Thoracic aorta (tissue), 2 donors: ENCODE results near the gene ZNF107. TPM values are rescaled to one million over a fixed set of nuclear protein-coding genes. Genes with fewer than 3 reads are reported as not detected.
A peak's percentile ranks its signal among the peaks of the same experiment; 100 is the strongest.

Source experiments
- ATAC-seq: fragments of 150-250 bp; one replicate; pipeline ENCODE4 v1.8.0; 2017; ENCODE audit warnings: low read depth; ENCODE audit not compliant: insufficient number of reproducible peaks, low FRiP score
- DNase-seq: peaks from one replicate; pipeline ENCODE4 v3.0.0-alpha.2; 2020; ENCODE audit warnings: low spot score
- H3K27ac ChIP-seq, 2 donors: fragments of 200-600 bp; sonication (generic); 1 replicate in 1 of 2; 2 replicates in 1 of 2; pipeline ENCODE4 v1.5.1; 2016; ENCODE audit warnings: mild to moderate bottlenecking in 2 of 2, moderate library complexity in 2 of 2
- H3K27me3 ChIP-seq: fragments of 200-600 bp; sonication (generic); replicated peaks from 2 replicates; pipeline ENCODE4 v1.6.0; 2016; ENCODE audit warnings: mild to moderate bottlenecking; ENCODE audit not compliant: insufficient read depth
- H3K36me3 ChIP-seq: fragments of 200-600 bp; sonication (generic); one replicate; pipeline ENCODE4 v1.5.1; 2016
- H3K4me1 ChIP-seq, 2 donors: fragments of 200-600 bp; sonication (generic); 1 replicate in 1 of 2; 2 replicates in 1 of 2; pipeline versions ENCODE4 v1.5.1 to v1.6.0; 2016; ENCODE audit warnings: low read depth in 2 of 2, mild to moderate bottlenecking in 1 of 2; ENCODE audit not compliant: control insufficient read depth in 1 of 2
- H3K4me3 ChIP-seq: fragments of 200-600 bp; sonication (generic); 2 replicates; pipeline ENCODE4 v1.5.1; 2016; ENCODE audit warnings: mild to moderate bottlenecking
- H3K9me3 ChIP-seq: fragments of 200-600 bp; sonication (generic); 2 replicates; pipeline ENCODE4 v1.5.1; 2016
- total RNA-seq, 2 donors: library from RNA; depleted of rRNA; stranded (reverse); fragments of >200 nt; gene quantifications; one replicate each; pipeline versions ENCODE4 v1.1.0 to v1.2.3, GENCODE V29; 2016
- TF ChIP-seq, protein P1 (sequence below): fragments of 200-600 bp; sonication (generic); IDR thresholded peaks from one replicate; pipeline ENCODE4 v1.5.1; 2019; ENCODE audit warnings: antibody characterized with exemption

The ZNF107 gene
- total RNA-seq, 2 donors from 2014 or later: 5.6 to 6.9 TPM

GRCh38 chr7:64753032-64753431, 87.1 kb downstream of the ZNF107 start:
- H3K27ac ChIP-seq: peak overlapping the region in 1 of 2 donors; percentile 52
- H3K4me3 ChIP-seq: no peak overlapping the region
- H3K4me1 ChIP-seq: peaks cover 4 to 21% of the 10 kb centered on the region in 2 donors
- ATAC-seq: no peak
- no peaks in the 10 kb centered on the region for H3K27me3 ChIP-seq
- H3K9me3 ChIP-seq: no peaks in the 10 kb centered on the region
- DNase-seq: no peak
- no peaks in the 10 kb centered on the region for H3K36me3 ChIP-seq
- TF ChIP-seq, protein P1, sequence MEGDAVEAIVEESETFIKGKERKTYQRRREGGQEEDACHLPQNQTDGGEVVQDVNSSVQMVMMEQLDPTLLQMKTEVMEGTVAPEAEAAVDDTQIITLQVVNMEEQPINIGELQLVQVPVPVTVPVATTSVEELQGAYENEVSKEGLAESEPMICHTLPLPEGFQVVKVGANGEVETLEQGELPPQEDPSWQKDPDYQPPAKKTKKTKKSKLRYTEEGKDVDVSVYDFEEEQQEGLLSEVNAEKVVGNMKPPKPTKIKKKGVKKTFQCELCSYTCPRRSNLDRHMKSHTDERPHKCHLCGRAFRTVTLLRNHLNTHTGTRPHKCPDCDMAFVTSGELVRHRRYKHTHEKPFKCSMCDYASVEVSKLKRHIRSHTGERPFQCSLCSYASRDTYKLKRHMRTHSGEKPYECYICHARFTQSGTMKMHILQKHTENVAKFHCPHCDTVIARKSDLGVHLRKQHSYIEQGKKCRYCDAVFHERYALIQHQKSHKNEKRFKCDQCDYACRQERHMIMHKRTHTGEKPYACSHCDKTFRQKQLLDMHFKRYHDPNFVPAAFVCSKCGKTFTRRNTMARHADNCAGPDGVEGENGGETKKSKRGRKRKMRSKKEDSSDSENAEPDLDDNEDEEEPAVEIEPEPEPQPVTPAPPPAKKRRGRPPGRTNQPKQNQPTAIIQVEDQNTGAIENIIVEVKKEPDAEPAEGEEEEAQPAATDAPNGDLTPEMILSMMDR: no peak

DNA sequence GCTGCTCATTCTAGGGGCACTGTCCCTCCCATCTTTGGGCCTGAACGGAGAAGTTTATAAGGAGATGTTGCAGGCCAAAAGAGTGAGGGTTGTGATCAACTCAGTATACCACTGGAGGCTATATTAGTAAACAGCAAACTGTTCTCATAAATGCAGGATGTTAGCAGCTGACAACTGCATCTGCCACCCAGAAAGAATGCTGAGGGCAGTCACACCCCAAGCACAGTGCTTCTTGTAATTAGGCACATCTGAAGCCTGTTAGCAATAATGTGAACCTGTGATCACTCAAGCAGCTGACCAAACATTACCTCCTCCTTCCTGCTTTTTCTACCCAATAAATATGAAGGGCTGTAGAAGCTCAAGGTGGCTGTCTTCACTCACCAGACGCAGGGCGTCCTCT, 89.9 kb downstream of the ZNF107 start:
- Histone ChIP-seq H3K27ac (no peak overlapping the region), H3K27me3 (no peaks in the 10 kb centered on the region), H3K9me3 (no peaks in the 10 kb centered on the region), H3K4me3 (no peak overlapping the region), H3K4me1 (peaks cover 4 to 21% of the 10 kb centered on the region in 2 donors), H3K36me3 (no peaks in the 10 kb centered on the region)
- no peak for ATAC-seq
- no peak for DNase-seq
- TF ChIP-seq, protein P1: no peak

GRCh38 chr7:64758151-64758550, 92.2 kb downstream of the ZNF107 start:
- Histone ChIP-seq H3K27me3 (no peaks in the 10 kb centered on the region), H3K36me3 (no peaks in the 10 kb centered on the region), H3K4me1 (peaks cover 4 to 20% of the 10 kb centered on the region in 2 donors), H3K4me3 (no peak overlapping the region), H3K27ac (no peak overlapping the region), H3K9me3 (no peaks in the 10 kb centered on the region)
- TF ChIP-seq, protein P1: no peak
- no peak for DNase-seq
- no peak for ATAC-seq

Other genes starting within 250 kb of the ZNF107 start
- gene ZNF680, start 103.1 kb upstream of the ZNF107 start, total RNA-seq: 10 to 100 TPM; 32.6 to 35.4 TPM
- 10 to 100 TPM in 1 of 2 donors, 1 to 10 TPM in 1; 7.7 to 11.0 TPM for gene ZNF138, start 128.3 kb downstream of the ZNF107 start, total RNA-seq
- gene ZNF273, start 237.1 kb downstream of the ZNF107 start, total RNA-seq: 1 to 10 TPM; 6.6 to 9.2 TPM